NCI-H526 treated with DMSO at 0.1 percent for 48 hours (cell line): ENCODE measurements around the gene MYADM.
A peak's percentile ranks its signal among the peaks of the same experiment; 100 is the strongest.

Experiments
- DNase-seq: peaks from one replicate; lab custom pipeline; 2025; lab: John Stamatoyannopoulos, UW

MYADM gene

GRCh38 chr19:53885036-53885435 is 17.4 kb downstream of the MYADM start:
- no peak for DNase-seq

- DNase-seq = no peak
These were observed 24.8 kb downstream of the MYADM start for GRCh38 chr19:53892301-53892980.

GRCh38 chr19:53892981-53893325 is 25.3 kb downstream of the MYADM start:
- peak; percentile 45 for DNase-seq

- no peak for DNase-seq
These were observed 27.0 kb downstream of the MYADM start for GRCh38 chr19:53894707-53895106.

GRCh38 chr19:53896682-53897081 is 29.0 kb downstream of the MYADM start:
- no peak for DNase-seq

GRCh38 chr19:53897459-53897858 is 29.8 kb downstream of the MYADM start:
- DNase-seq = no peak

GRCh38 chr19:53898166-53898565 is 30.5 kb downstream of the MYADM start:
- DNase-seq = no peak

- DNase-seq = peak; percentile 77
These were observed 31.1 kb downstream of the MYADM start for GRCh38 chr19:53898636-53899341.

GRCh38 chr19:53900191-53900860 is 32.6 kb downstream of the MYADM start:
- DNase-seq = no peak

GRCh38 chr19:53903055-53903680 is 35.5 kb downstream of the MYADM start:
- no peak for DNase-seq

GRCh38 chr19:53904909-53905308 is 37.2 kb downstream of the MYADM start:
- no peak for DNase-seq

- no peak for DNase-seq
These were observed 38.1 kb downstream of the MYADM start for GRCh38 chr19:53905787-53906186.

- DNase-seq = no peak
These were observed 38.8 kb downstream of the MYADM start for GRCh38 chr19:53906211-53907192.

- no peak for DNase-seq
These were observed 39.5 kb downstream of the MYADM start for GRCh38 chr19:53907193-53907581.

GRCh38 chr19:53907690-53908089 is 40.0 kb downstream of the MYADM start:
- no peak for DNase-seq

- peak; percentile 89 for DNase-seq
These were observed 40.6 kb downstream of the MYADM start for GRCh38 chr19:53908106-53908934.

GRCh38 chr19:53908935-53909415 is 41.3 kb downstream of the MYADM start, which contains the start of gene CACNG7:
Gene CACNG7 (plus strand): TSS chr19:53909278. CDS start chr19:53912832, 3,554 bp downstream.
- no peak for DNase-seq

GRCh38 chr19:53909471-53910169 is 41.9 kb downstream of the MYADM start:
- DNase-seq = no peak

GRCh38 chr19:53910170-53910518 is 42.5 kb downstream of the MYADM start:
- DNase-seq = no peak

- no peak for DNase-seq
These were observed 45.0 kb downstream of the MYADM start for GRCh38 chr19:53912653-53913052.
